ENCODE measurements around the gene MAGI2. TPM values are rescaled to one million over a fixed set of nuclear protein-coding genes. Genes with fewer than 3 reads are reported as not detected.

The MAGI2 gene
- total RNA-seq, 1 experiment from 2014 or later = 14.3 TPM

GRCh38 chr7:78315119-78315518 is 1138.3 kb downstream of the MAGI2 start:
- H3K4me2 ChIP-seq (ENCODE audit: insufficient read depth, insufficient read length, low read length) = no peak overlapping the region
- no peak overlapping the region for H3K9ac ChIP-seq (ENCODE audit: extremely low read depth, insufficient read length, low read length)
- no peaks in the 10 kb centered on the region for H3K9me3 ChIP-seq (ENCODE audit: control insufficient read depth, low read depth, low read length)
- TF ChIP-seq CTCF (conservative IDR thresholded peaks at IDR 0.05) = no peak
- no peak overlapping the region for H3K18ac ChIP-seq (ENCODE audit: insufficient read length, low read depth, low read length)
- H3K23ac ChIP-seq (ENCODE audit: insufficient read length, low read depth, low read length) = no peak overlapping the region
- no peaks in the 10 kb centered on the region for H3K23me2 ChIP-seq (ENCODE audit: insufficient read length, low read depth, low read length, poor library complexity, severe bottlenecking)
- H3K27ac ChIP-seq (ENCODE audit: insufficient read length, low read depth, low read length) = no peak overlapping the region
- Mint-ChIP-seq H3K4me3 (no peak overlapping the region), H3K4me1 (peaks cover under 1 to 5% of the 10 kb centered on the region in 2 experiments), H3K27me3 (ENCODE audit: low read depth) (no peaks in the 10 kb centered on the region), H3K9me3 (no peaks in the 10 kb centered on the region), H3K27ac (no peak overlapping the region), H3K36me3 (ENCODE audit: insufficient read depth in 1 of 3, low read depth in 3 of 3) (no peaks in the 10 kb centered on the region; a peak in 1 of 7 replicates)
- H4K91ac ChIP-seq (ENCODE audit: insufficient read length, low read depth, low read length) = no peak overlapping the region
- no peaks in the 10 kb centered on the region for H3K27me3 ChIP-seq (ENCODE audit: insufficient read depth, low read length)
- no peak overlapping the region for H2BK15ac ChIP-seq (ENCODE audit: low read depth, low read length)
- H3T11ph ChIP-seq (ENCODE audit: low read length) = no peak overlapping the region
- H2BK20ac ChIP-seq (ENCODE audit: low read depth, low read length, poor library complexity, severe bottlenecking) = no peak overlapping the region
- no peak overlapping the region for H2AFZ ChIP-seq (ENCODE audit: low read length)
- H2BK12ac ChIP-seq (ENCODE audit: insufficient read length, low read depth, low read length) = no peak overlapping the region
- H3K79me1 ChIP-seq (ENCODE audit: insufficient read depth, low read depth, low read length, poor library complexity, severe bottlenecking) = no peaks in the 10 kb centered on the region
- no peak overlapping the region for H3K14ac ChIP-seq (ENCODE audit: insufficient read depth, low read length)
- H3K4me1 ChIP-seq (ENCODE audit: insufficient read depth, low read length) = no peaks in the 10 kb centered on the region
- WGBS (ENCODE audit: extremely low coverage, insufficient read length, low lambda C conversion rate) = no CpG with 5 or more reads among the region's 2 CpGs
- H3K4ac ChIP-seq (ENCODE audit: low read depth, low read length) = no peak overlapping the region
- no peak overlapping the region for H2AK5ac ChIP-seq (ENCODE audit: insufficient read length, low read length)
- H3K79me2 ChIP-seq (ENCODE audit: insufficient read depth, low read length) = no peaks in the 10 kb centered on the region
- no peak overlapping the region for H3K56ac ChIP-seq (ENCODE audit: insufficient read length, low read depth, low read length)
- no peak overlapping the region for H2BK5ac ChIP-seq (ENCODE audit: insufficient read length, low read length)
- H4K20me1 ChIP-seq (ENCODE audit: control insufficient read depth, insufficient read depth, insufficient read length) = no peaks in the 10 kb centered on the region
- H2BK120ac ChIP-seq (ENCODE audit: low read depth, low read length, poor library complexity, severe bottlenecking) = no peak overlapping the region
- no peak overlapping the region for H4K5ac ChIP-seq (ENCODE audit: insufficient read length, low read depth, low read length)
- DNase-seq = no peak
- H4K8ac ChIP-seq (replicated peaks; ENCODE audit: insufficient read length, low read depth, low read length) = no peak overlapping the region
